Measurements from ENCODE around the gene ARHGAP6. TPM values are rescaled to one million over a fixed set of nuclear protein-coding genes. Genes with fewer than 3 reads are reported as not detected.

Gene ARHGAP6
- total RNA-seq, 6 donors from 2014 or later: 14.4 to 40.9 (median 18.0) TPM

- ATAC-seq (ENCODE audit: low FRiP score in 2 of 2): no peak
- Histone ChIP-seq H3K27me3 (no peaks in the 10 kb centered on the region), H3K27ac (peak overlapping the region in 1 of 4 donors; percentile 39), H3K36me3 (no peaks in the 10 kb centered on the region), H3K4me3 (peak overlapping the region in 1 of 4 donors; percentile 49), H3K4me1 (no peaks in the 10 kb centered on the region), H3K9me3 (no peaks in the 10 kb centered on the region)
- TF ChIP-seq POLR2AphosphoS5 (IDR thresholded peaks at IDR 0.05) (no peak), POLR2A (IDR thresholded peaks at IDR 0.05) (no peak), CTCF (IDR thresholded peaks at IDR 0.05) (no peak), EP300 (IDR thresholded peaks at IDR 0.05) (no peak)
- WGBS, 2 donors: 49 to 58% methylated on average over 7 of the region's 7 CpGs
- DNase-seq: no peak
Observed at GRCh38 chrX:11424903-11425674, 240.6 kb downstream of the ARHGAP6 start.

- DNase-seq (no peak), ATAC-seq (ENCODE audit: low FRiP score in 2 of 2) (no peak)
- no peak for TF ChIP-seq POLR2AphosphoS5 (IDR thresholded peaks at IDR 0.05)
- no peak for TF ChIP-seq CTCF (IDR thresholded peaks at IDR 0.05)
- TF ChIP-seq EP300 (IDR thresholded peaks at IDR 0.05): no peak
- Histone ChIP-seq H3K4me1 (no peaks in the 10 kb centered on the region), H3K36me3 (no peaks in the 10 kb centered on the region), H3K27me3 (no peaks in the 10 kb centered on the region), H3K9me3 (no peaks in the 10 kb centered on the region), H3K4me3 (no peak overlapping the region), H3K27ac (peak overlapping the region; percentile 12 to 56 (median 28))
- WGBS, 2 donors: 61 to 88% methylated on average over 3 of the region's 3 CpGs
Observed at GRCh38 chrX:11423949-11424348, 241.8 kb downstream of the ARHGAP6 start.

- H3K4me1 ChIP-seq: no peaks in the 10 kb centered on the region
- H3K4me3 ChIP-seq: no peak overlapping the region
- H3K9me3 ChIP-seq: no peaks in the 10 kb centered on the region
- H3K36me3 ChIP-seq: no peaks in the 10 kb centered on the region
- H3K27ac ChIP-seq: peak overlapping the region; percentile 12 to 56 (median 32)
- no peaks in the 10 kb centered on the region for H3K27me3 ChIP-seq
- WGBS, 2 donors: 63% methylated on average over 1 of the region's 1 CpG; no CpG with 5 or more reads in 1 of the 2 donors
- peak in 1 of 2 donors; percentile 34 for DNase-seq
- TF ChIP-seq POLR2A (IDR thresholded peaks at IDR 0.05) (peak in 1 of 4 donors; percentile 18), POLR2AphosphoS5 (IDR thresholded peaks at IDR 0.05) (no peak), CTCF (IDR thresholded peaks at IDR 0.05) (no peak)
- ATAC-seq (ENCODE audit: low FRiP score in 2 of 2): peak; percentile 67 to 83
Observed at GRCh38 chrX:11423362-11423818, 242.3 kb downstream of the ARHGAP6 start.

- H3K4me1 ChIP-seq: no peaks in the 10 kb centered on the region
- peak overlapping the region; percentile 7 to 30 (median 20) for H3K27ac ChIP-seq
- H3K4me3 ChIP-seq: no peak overlapping the region
- H3K27me3 ChIP-seq: no peaks in the 10 kb centered on the region
- no peaks in the 10 kb centered on the region for H3K36me3 ChIP-seq
- DNase-seq (no peak), ATAC-seq (ENCODE audit: low FRiP score in 2 of 2) (no peak)
- TF ChIP-seq POLR2A (IDR thresholded peaks at IDR 0.05) (no peak), POLR2AphosphoS5 (IDR thresholded peaks at IDR 0.05) (no peak), EP300 (IDR thresholded peaks at IDR 0.05) (no peak), CTCF (IDR thresholded peaks at IDR 0.05) (no peak)
- no peaks in the 10 kb centered on the region for H3K9me3 ChIP-seq
Observed at GRCh38 chrX:11422525-11422857, 243.2 kb downstream of the ARHGAP6 start.

Measured in upper lobe of left lung (tissue), 6 donors.